ENCODE data around the gene SATB2.

DNA sequence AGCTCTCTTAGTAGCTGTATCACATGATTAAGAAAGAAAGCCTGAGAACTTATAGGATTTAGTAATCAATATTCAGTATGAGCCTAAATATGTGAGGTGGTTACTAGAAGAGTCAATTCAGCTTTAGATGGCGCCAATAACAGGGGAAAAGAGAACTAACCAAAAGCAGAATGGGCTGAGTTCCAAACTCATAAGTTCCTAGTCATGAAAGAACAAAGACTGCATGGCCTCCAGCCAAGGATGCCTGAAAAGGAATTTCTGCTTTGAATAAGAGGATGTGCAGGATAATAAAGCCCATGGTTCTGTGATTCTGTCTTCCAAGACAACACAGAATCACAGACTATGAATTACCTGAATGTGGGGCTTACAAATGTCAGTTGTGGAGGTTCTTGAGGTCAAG, 196.5 kb downstream of the SATB2 start:
- TF ChIP-seq, protein P1, sequence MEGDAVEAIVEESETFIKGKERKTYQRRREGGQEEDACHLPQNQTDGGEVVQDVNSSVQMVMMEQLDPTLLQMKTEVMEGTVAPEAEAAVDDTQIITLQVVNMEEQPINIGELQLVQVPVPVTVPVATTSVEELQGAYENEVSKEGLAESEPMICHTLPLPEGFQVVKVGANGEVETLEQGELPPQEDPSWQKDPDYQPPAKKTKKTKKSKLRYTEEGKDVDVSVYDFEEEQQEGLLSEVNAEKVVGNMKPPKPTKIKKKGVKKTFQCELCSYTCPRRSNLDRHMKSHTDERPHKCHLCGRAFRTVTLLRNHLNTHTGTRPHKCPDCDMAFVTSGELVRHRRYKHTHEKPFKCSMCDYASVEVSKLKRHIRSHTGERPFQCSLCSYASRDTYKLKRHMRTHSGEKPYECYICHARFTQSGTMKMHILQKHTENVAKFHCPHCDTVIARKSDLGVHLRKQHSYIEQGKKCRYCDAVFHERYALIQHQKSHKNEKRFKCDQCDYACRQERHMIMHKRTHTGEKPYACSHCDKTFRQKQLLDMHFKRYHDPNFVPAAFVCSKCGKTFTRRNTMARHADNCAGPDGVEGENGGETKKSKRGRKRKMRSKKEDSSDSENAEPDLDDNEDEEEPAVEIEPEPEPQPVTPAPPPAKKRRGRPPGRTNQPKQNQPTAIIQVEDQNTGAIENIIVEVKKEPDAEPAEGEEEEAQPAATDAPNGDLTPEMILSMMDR (IDR thresholded peaks at IDR 0.05) = no peak
- TF ChIP-seq ZFX (IDR thresholded peaks at IDR 0.05; ENCODE audit: borderline replicate concordance) = no peak
